SK-N-SH (cell line): ENCODE data around the gene RCAN2. TPM values are rescaled to one million over a fixed set of nuclear protein-coding genes. Genes with fewer than 3 reads are reported as not detected.
A peak's percentile ranks its signal among the peaks of the same experiment; 100 is the strongest.

Experiments used
- CTCF ChIA-PET: fragments of 300-600, 350-600 bp; formaldehyde crosslinking; extraction: SDS; loops from one replicate; lab custom pipeline; 2021; lab: Yijun Ruan, JAX
- POLR2A ChIA-PET: fragments of 350-600 bp; sonication (Branson Sonifier 250); formaldehyde crosslinking; extraction: SDS; loops from one replicate; lab custom pipeline; 2020; ENCODE audit warnings: antibody characterized with exemption, inconsistent platforms; lab: Yijun Ruan, JAX
- DNase-seq: peaks from one replicate; pipeline ENCODE4 v3.0.0; 2012
- H2AFZ ChIP-seq: fragments of 200-600 bp; sonication (generic); 2 replicates; pipeline ENCODE4 v1.8.1; 2016; ENCODE audit warnings: antibody characterized with exemption, mild to moderate bottlenecking, low read depth
- H3F3A ChIP-seq: fragments of 200-600 bp; sonication (generic); replicated peaks from 2 replicates; pipeline ENCODE3; 2016; ENCODE audit warnings: antibody characterized with exemption, mild to moderate bottlenecking; ENCODE audit not compliant: insufficient read depth
- H3K27ac ChIP-seq, 2 experiments: fragments of 200-500 bp in 1 of 2; fragments of 200-600 bp in 1 of 2; sonication (Bioruptor generic) in 1 of 2; sonication (generic), shearing (Covaris generic) in 1 of 2; 2 replicates each; pipeline versions ENCODE4 v1.5.1 to v1.6.1; 2014 to 2016; ENCODE audit warnings: low read depth in 2 of 2, inconsistent platforms in 1 of 2, low read length in 1 of 2, mild to moderate bottlenecking in 1 of 2, mixed read lengths in 1 of 2
- H3K27me3 ChIP-seq: fragments of 200-600 bp; sonication (generic), shearing (Covaris generic); 2 replicates; pipeline ENCODE4 v1.6.1; 2016; ENCODE audit warnings: mixed run types; ENCODE audit not compliant: insufficient read depth
- H3K36me3 ChIP-seq, 2 experiments: fragments of 200-500 bp in 1 of 2; fragments of 200-600 bp in 1 of 2; sonication (Bioruptor generic) in 1 of 2; sonication (generic) in 1 of 2; replicated peaks in 1 of 2; 2 replicates each; pipeline versions ENCODE3 to v1.5.1; 2014 to 2016; ENCODE audit warnings: low read length in 1 of 2, mild to moderate bottlenecking in 1 of 2; ENCODE audit not compliant: insufficient read depth in 2 of 2, control insufficient read depth in 1 of 2
- H3K4me1 ChIP-seq, 2 experiments: fragments of 200-500 bp in 1 of 2; fragments of 200-600 bp in 1 of 2; sonication (Bioruptor generic) in 1 of 2; sonication (generic), shearing (Covaris generic) in 1 of 2; 2 replicates each; pipeline versions ENCODE4 v1.5.1 to v1.6.1; 2014 to 2016; ENCODE audit warnings: low read depth in 1 of 2, low read length in 1 of 2, mixed run types in 1 of 2; ENCODE audit not compliant: insufficient read depth in 2 of 2, control insufficient read depth in 1 of 2
- H3K4me2 ChIP-seq: fragments of 200-600 bp; sonication (generic), shearing (Covaris generic); 2 replicates; pipeline ENCODE4 v1.6.1; 2017; ENCODE audit warnings: mixed run types
- H3K4me3 ChIP-seq, 2 experiments: fragments of 200-500 bp in 1 of 2; fragments of 200-600 bp in 1 of 2; sonication (Bioruptor generic) in 1 of 2; sonication (generic), shearing (Covaris generic) in 1 of 2; 2 replicates each; pipeline versions ENCODE4 v1.5.1 to v1.8.1; 2014 to 2016; ENCODE audit warnings: low read depth in 2 of 2, inconsistent platforms in 1 of 2, low read length in 1 of 2, mild to moderate bottlenecking in 1 of 2, mixed read lengths in 1 of 2, moderate library complexity in 1 of 2
- H3K79me2 ChIP-seq: fragments of 200-600 bp; sonication (generic); 2 replicates; pipeline ENCODE4 v1.8.1; 2017; ENCODE audit warnings: mild to moderate bottlenecking; ENCODE audit not compliant: insufficient read depth
- H3K9ac ChIP-seq: fragments of 200-600 bp; sonication (generic); 2 replicates; pipeline ENCODE4 v1.6.1; 2017; ENCODE audit warnings: mixed run types
- H3K9me2 ChIP-seq: fragments of 200-600 bp; sonication (generic); 2 replicates; pipeline ENCODE4 v1.6.1; 2017; ENCODE audit warnings: mixed run types
- H3K9me3 ChIP-seq: fragments of 200-600 bp; sonication (generic); 2 replicates; pipeline ENCODE4 v1.6.1; 2017; ENCODE audit warnings: mixed run types, mild to moderate bottlenecking, moderate library complexity
- H4K20me1 ChIP-seq: fragments of 200-600 bp; sonication (generic); 2 replicates; pipeline ENCODE4 v1.6.1; 2017; ENCODE audit warnings: mild to moderate bottlenecking, mixed run types; ENCODE audit not compliant: insufficient read depth
- ELF1 ChIP-seq: IDR thresholded peaks from 2 replicates; pipeline ENCODE4 v1.4.0; 2012
- EP300 ChIP-seq, 2 experiments: IDR thresholded peaks; 2 replicates each; pipeline versions ENCODE4 v1.4.0 to v1.6.1; 2012; ENCODE audit warnings: borderline replicate concordance in 1 of 2, low read depth in 1 of 2, low read length in 1 of 2
- FOXJ3 ChIP-seq: sonication (generic); formaldehyde crosslinking; IDR thresholded peaks from 2 replicates; pipeline ENCODE4 v1.5.1; 2020; ENCODE audit warnings: mild to moderate bottlenecking, missing genetic modification reagents
- GATA2 ChIP-seq: sonication (generic); formaldehyde crosslinking; IDR thresholded peaks from 2 replicates; pipeline ENCODE4 v1.5.0; 2020; ENCODE audit warnings: mild to moderate bottlenecking, missing genetic modification reagents
- MXI1 ChIP-seq: IDR thresholded peaks from 2 replicates; pipeline ENCODE4 v1.6.1; 2012; ENCODE audit warnings: mild to moderate bottlenecking, low read depth, low read length, improper control_type of control experiment
- NFIC ChIP-seq: IDR thresholded peaks from 2 replicates; pipeline ENCODE4 v1.4.0; 2012; ENCODE audit warnings: borderline replicate concordance
- RFX5 ChIP-seq: IDR thresholded peaks from 2 replicates; pipeline ENCODE4 v1.6.1; 2012; ENCODE audit warnings: mild to moderate bottlenecking, improper control_type of control experiment, low read length
- RXRA ChIP-seq: IDR thresholded peaks from 2 replicates; pipeline ENCODE4 v1.4.0; 2012; ENCODE audit warnings: low read depth, mild to moderate bottlenecking, borderline replicate concordance
- SMC3 ChIP-seq: IDR thresholded peaks from 2 replicates; pipeline ENCODE4 v1.6.1; 2012; ENCODE audit warnings: low read depth, low read length, improper control_type of control experiment
- TCF12 ChIP-seq: IDR thresholded peaks from 2 replicates; pipeline ENCODE4 v1.4.0; 2012
- WGBS: methylation state at CpG from one replicate; pipeline ENCODE4 v1.1.6; 2017; ENCODE audit warnings: low lambda C conversion rate; 5-methylcytosine and 5-hydroxymethylcytosine counted together
- polyA plus RNA-seq, 3 experiments: library from polyadenylated mRNA; depleted of rRNA; stranded (reverse); fragments of >200 nt; gene quantifications; 2 replicates each; pipeline ENCODE4 v1.2.3, GENCODE V29; 2012
- TF ChIP-seq, protein P1 (sequence below): fragments of 150-350 bp; IDR thresholded peaks from 2 replicates; pipeline ENCODE4 v1.6.1; 2017; ENCODE audit warnings: antibody characterized with exemption, low read length, low read depth, borderline replicate concordance
- TF ChIP-seq, protein P2 (sequence below): fragments of 200-600 bp; sonication (generic); IDR thresholded peaks from 2 replicates; pipeline ENCODE4 v1.6.1; 2017; ENCODE audit warnings: antibody characterized with exemption, mild to moderate bottlenecking, moderate library complexity
- TF ChIP-seq, protein P3 (sequence below): IDR thresholded peaks from 2 replicates; pipeline ENCODE4 v1.4.0; 2012; ENCODE audit warnings: low read depth

Gene RCAN2
- polyA plus RNA-seq, 1 of the 3 experiments (the other 2 are of a cell fraction): not detected

DNA sequence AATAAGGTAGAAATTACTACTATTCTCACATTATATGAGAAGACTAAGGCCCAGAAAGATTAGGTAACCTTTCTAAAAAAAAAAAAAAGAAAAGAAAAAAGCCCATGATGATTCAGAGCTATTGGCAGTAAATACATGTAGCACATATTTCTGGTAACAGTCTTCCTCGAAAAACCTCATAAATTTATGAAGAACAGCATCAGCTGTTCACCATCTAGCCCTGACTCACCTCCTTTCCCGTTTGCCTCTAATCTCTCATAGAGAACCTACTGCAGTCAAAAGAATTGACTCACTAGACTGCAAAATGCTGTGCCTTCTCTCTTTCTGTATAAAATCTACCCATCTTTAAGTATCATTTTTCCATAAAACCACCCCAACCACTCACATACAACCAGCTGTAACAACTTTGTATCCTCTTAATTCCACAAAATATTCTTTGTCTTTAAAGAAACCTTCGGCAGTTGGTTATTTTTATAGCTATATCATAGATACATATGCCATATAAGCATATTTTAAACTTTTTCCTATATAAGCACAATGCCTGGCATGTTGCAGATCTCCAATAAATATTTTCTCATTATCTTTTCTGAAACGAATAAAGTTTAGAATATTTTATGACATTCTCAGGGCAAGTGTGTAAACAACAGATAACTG lies 167.8 kb downstream of the RCAN2 start (continued):
- TF ChIP-seq RXRA: no peak
- TF ChIP-seq NFIC: peak; percentile 19; the same call in 1 of the 2 replicates
- no peak for TF ChIP-seq RFX5

DNA sequence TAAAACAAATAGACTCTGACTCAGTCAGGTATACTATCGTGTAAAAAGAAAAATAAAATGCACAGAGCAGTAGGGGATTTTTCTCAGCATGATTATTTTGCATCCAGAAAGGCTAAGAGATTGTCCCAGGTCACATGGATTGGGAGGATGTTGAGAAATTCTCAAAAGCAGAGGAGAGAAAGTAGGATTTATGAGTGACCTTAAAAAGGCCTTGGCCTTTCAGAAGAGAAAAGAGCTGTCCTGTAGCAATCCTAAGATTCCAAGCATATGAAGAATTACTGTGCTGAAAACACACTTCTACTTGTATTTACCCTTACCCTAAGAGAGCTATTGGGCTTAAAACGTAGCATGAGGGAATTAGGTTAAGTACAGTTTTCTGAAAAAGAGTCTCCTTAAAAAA lies 170.7 kb downstream of the RCAN2 start:
- TF ChIP-seq SMC3 (no peak), FOXJ3 (no peak)
- Histone ChIP-seq H2AFZ (no peak overlapping the region), H3K36me3 (no peaks in the 10 kb centered on the region), H3K27ac (no peak overlapping the region), H3K9ac (no peak overlapping the region), H3K27me3 (no peaks in the 10 kb centered on the region), H4K20me1 (no peaks in the 10 kb centered on the region), H3K79me2 (no peaks in the 10 kb centered on the region), H3K4me2 (no peak overlapping the region), H3K9me2 (no peaks in the 10 kb centered on the region), H3F3A (no peaks in the 10 kb centered on the region), H3K9me3 (no peaks in the 10 kb centered on the region), H3K4me1 (no peaks in the 10 kb centered on the region), H3K4me3 (no peak overlapping the region)
- WGBS: 0% methylated on average over 2 of the region's 2 CpGs
- ChIA-PET POLR2A (no interaction called here), CTCF (no interaction called here)
- DNase-seq: no peak

DNA sequence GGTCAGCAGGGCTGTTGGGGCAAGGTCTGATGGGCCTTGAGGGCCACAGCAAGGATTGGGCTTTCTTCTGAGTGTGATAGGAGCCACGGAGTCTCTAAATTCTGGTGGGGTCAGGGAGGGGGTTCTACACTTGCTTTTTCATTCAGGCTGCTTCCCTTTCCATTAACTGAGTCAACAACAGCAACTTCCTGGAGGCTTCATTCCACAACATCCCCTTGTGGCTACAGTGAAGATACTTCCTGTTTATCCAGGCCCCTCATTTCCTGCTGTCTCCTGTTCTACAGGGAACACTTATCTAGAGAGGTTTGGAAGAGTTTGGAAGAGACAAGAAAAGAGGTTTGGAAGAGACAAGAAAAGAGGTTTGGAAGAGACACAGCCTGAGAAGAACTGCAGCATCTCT lies 175.7 kb downstream of the RCAN2 start:
- Histone ChIP-seq H3K4me1 (no peaks in the 10 kb centered on the region), H3F3A (no peaks in the 10 kb centered on the region)
- POLR2A ChIA-PET: no interaction called here

More for the DNA sequence above, 175.7 kb downstream of the RCAN2 start:
- no peak for DNase-seq
- no peak overlapping the region for H3K4me2 ChIP-seq
- no peaks in the 10 kb centered on the region for H3K9me3 ChIP-seq
- no peaks in the 10 kb centered on the region for H3K79me2 ChIP-seq
- no peaks in the 10 kb centered on the region for H3K36me3 ChIP-seq
- no peak overlapping the region for H3K9ac ChIP-seq
- H3K27ac ChIP-seq: no peak overlapping the region
- H4K20me1 ChIP-seq: no peaks in the 10 kb centered on the region
- no peak overlapping the region for H2AFZ ChIP-seq
- no peak overlapping the region for H3K4me3 ChIP-seq
- CTCF ChIA-PET: no interaction called here
- H3K27me3 ChIP-seq: no peaks in the 10 kb centered on the region
- H3K9me2 ChIP-seq: no peaks in the 10 kb centered on the region
- 0% methylated on average over 1 of the region's 1 CpG for WGBS
- TF ChIP-seq TCF12: no peak
- TF ChIP-seq, protein P1, sequence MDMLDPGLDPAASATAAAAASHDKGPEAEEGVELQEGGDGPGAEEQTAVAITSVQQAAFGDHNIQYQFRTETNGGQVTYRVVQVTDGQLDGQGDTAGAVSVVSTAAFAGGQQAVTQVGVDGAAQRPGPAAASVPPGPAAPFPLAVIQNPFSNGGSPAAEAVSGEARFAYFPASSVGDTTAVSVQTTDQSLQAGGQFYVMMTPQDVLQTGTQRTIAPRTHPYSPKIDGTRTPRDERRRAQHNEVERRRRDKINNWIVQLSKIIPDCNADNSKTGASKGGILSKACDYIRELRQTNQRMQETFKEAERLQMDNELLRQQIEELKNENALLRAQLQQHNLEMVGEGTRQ: no peak
- no peak for TF ChIP-seq EP300 (IDR thresholded peaks at IDR 0.05; ENCODE audit: borderline replicate concordance in 1 of 2, low read depth in 1 of 2, low read length in 1 of 2)
- TF ChIP-seq NFIC: no peak
- TF ChIP-seq ELF1: no peak
- no peak for TF ChIP-seq MXI1
- TF ChIP-seq, protein P2, sequence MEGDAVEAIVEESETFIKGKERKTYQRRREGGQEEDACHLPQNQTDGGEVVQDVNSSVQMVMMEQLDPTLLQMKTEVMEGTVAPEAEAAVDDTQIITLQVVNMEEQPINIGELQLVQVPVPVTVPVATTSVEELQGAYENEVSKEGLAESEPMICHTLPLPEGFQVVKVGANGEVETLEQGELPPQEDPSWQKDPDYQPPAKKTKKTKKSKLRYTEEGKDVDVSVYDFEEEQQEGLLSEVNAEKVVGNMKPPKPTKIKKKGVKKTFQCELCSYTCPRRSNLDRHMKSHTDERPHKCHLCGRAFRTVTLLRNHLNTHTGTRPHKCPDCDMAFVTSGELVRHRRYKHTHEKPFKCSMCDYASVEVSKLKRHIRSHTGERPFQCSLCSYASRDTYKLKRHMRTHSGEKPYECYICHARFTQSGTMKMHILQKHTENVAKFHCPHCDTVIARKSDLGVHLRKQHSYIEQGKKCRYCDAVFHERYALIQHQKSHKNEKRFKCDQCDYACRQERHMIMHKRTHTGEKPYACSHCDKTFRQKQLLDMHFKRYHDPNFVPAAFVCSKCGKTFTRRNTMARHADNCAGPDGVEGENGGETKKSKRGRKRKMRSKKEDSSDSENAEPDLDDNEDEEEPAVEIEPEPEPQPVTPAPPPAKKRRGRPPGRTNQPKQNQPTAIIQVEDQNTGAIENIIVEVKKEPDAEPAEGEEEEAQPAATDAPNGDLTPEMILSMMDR: no peak
- TF ChIP-seq GATA2 (CRISPR knock-in tag): no peak
- TF ChIP-seq, protein P3, sequence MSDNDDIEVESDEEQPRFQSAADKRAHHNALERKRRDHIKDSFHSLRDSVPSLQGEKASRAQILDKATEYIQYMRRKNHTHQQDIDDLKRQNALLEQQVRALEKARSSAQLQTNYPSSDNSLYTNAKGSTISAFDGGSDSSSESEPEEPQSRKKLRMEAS: no peak
